ENCODE results near the gene ROBO1. TPM values are rescaled to one million over a fixed set of nuclear protein-coding genes. Genes with fewer than 3 reads are reported as not detected.

Gene ROBO1
- polyA plus RNA-seq, 4 donors: 0.81 to 12.2 (median 2.6) TPM

GRCh38 chr3:78571486-78571885 is 1196.3 kb downstream of the ROBO1 start:
- FAIRE-seq (no peak), DNase-seq (no peak)
- Histone ChIP-seq H3K36me3 (ENCODE audit: control insufficient read depth in 3 of 3, insufficient read depth in 2 of 3, low read depth in 1 of 3, low read length in 3 of 3) (no peaks in the 10 kb centered on the region), H3K27me3 (ENCODE audit: control insufficient read depth in 3 of 3, insufficient read depth in 3 of 3, low read length in 3 of 3) (no peaks in the 10 kb centered on the region), H3K9me3 (ENCODE audit: control insufficient read depth in 2 of 2, insufficient read depth in 1 of 2, low read depth in 1 of 2, low read length in 1 of 2) (no peaks in the 10 kb centered on the region), H3K27ac (ENCODE audit: low read depth in 1 of 3, low read length in 2 of 3) (no peak overlapping the region), H3K4me3 (ENCODE audit: low read depth in 1 of 3, low read length in 3 of 3) (no peak overlapping the region), H3K4me1 (ENCODE audit: control insufficient read depth in 3 of 3, insufficient read depth in 2 of 3, low read depth in 1 of 3, low read length in 2 of 3) (no peaks in the 10 kb centered on the region)
- WGBS, 3 donors: 71 to 83% (median 71%) methylated on average over 1 of the region's 1 CpG

DNA sequence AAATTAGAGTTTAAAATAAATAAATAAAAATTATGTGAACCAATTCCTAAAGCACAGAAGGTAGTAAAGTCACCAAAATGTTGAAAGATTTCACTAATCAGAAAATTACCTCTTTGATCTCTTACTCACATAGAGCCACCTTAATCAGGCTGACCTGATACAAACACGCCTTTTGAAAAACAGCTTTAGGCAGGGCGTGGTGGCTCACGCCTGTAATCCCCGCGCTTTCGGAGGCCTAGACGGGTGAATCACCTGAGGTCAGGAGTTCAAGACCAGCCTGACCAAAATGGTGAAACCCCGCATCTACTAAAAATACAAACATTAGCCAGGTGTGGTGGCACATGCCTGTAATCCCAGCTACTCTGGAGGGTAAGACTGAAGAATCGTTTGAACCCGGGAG is 1197.3 kb downstream of the ROBO1 start:
- no peak overlapping the region for H3K27ac ChIP-seq (ENCODE audit: low read depth in 1 of 3, low read length in 2 of 3)
- H3K27me3 ChIP-seq (ENCODE audit: control insufficient read depth in 3 of 3, insufficient read depth in 3 of 3, low read length in 3 of 3): no peaks in the 10 kb centered on the region
- no peak for FAIRE-seq
- H3K4me1 ChIP-seq (ENCODE audit: control insufficient read depth in 3 of 3, insufficient read depth in 2 of 3, low read depth in 1 of 3, low read length in 2 of 3): no peaks in the 10 kb centered on the region
- H3K4me3 ChIP-seq (ENCODE audit: low read depth in 1 of 3, low read length in 3 of 3): no peak overlapping the region
- H3K36me3 ChIP-seq (ENCODE audit: control insufficient read depth in 3 of 3, insufficient read depth in 2 of 3, low read depth in 1 of 3, low read length in 3 of 3): no peaks in the 10 kb centered on the region
- no peaks in the 10 kb centered on the region for H3K9me3 ChIP-seq (ENCODE audit: control insufficient read depth in 2 of 2, insufficient read depth in 1 of 2, low read depth in 1 of 2, low read length in 1 of 2)
- DNase-seq: no peak
- 72 to 89% (median 77%) methylated on average over 10 of the region's 10 CpGs for WGBS, 3 donors

DNA sequence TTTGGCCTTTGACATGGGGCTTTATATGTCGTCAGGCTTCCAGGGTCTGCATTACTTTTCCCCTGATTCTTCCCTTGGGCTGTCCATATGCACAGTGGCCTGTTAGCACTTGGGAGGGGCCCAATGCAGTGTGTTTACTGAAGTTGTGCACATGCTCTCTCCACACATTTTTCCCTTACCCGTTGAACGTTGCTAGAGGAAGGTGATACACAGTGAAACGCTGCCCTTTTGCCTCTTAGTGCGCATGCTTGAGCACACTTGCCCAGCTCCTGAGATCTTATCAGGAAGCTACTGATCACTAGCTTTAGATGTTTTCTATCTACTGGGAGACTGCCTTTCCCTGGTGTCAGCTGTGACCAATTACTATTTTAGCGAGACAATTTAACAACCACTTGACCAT is 1198.0 kb downstream of the ROBO1 start:
- FAIRE-seq: no peak

GRCh38 chr3:78565712-78566111 is 1202.1 kb downstream of the ROBO1 start:
- Histone ChIP-seq H3K4me1 (ENCODE audit: control insufficient read depth in 3 of 3, insufficient read depth in 2 of 3, low read depth in 1 of 3, low read length in 2 of 3) (no peaks in the 10 kb centered on the region), H3K9me3 (ENCODE audit: control insufficient read depth in 2 of 2, insufficient read depth in 1 of 2, low read depth in 1 of 2, low read length in 1 of 2) (no peaks in the 10 kb centered on the region), H3K4me3 (ENCODE audit: low read depth in 1 of 3, low read length in 3 of 3) (no peak overlapping the region), H3K36me3 (ENCODE audit: control insufficient read depth in 3 of 3, insufficient read depth in 2 of 3, low read depth in 1 of 3, low read length in 3 of 3) (no peaks in the 10 kb centered on the region), H3K27ac (ENCODE audit: low read depth in 1 of 3, low read length in 2 of 3) (no peak overlapping the region), H3K27me3 (ENCODE audit: control insufficient read depth in 3 of 3, insufficient read depth in 3 of 3, low read length in 3 of 3) (no peaks in the 10 kb centered on the region)
- no peak for DNase-seq
- no peak for FAIRE-seq
- 81 to 87% (median 86%) methylated on average over 1 of the region's 1 CpG for WGBS, 3 donors

More for the DNA sequence above, 1198.0 kb downstream of the ROBO1 start:
- Histone ChIP-seq H3K27ac (ENCODE audit: low read depth in 1 of 3, low read length in 2 of 3) (no peak overlapping the region), H3K4me3 (ENCODE audit: low read depth in 1 of 3, low read length in 3 of 3) (no peak overlapping the region), H3K27me3 (ENCODE audit: control insufficient read depth in 3 of 3, insufficient read depth in 3 of 3, low read length in 3 of 3) (no peaks in the 10 kb centered on the region), H3K36me3 (ENCODE audit: control insufficient read depth in 3 of 3, insufficient read depth in 2 of 3, low read depth in 1 of 3, low read length in 3 of 3) (no peaks in the 10 kb centered on the region), H3K4me1 (ENCODE audit: control insufficient read depth in 3 of 3, insufficient read depth in 2 of 3, low read depth in 1 of 3, low read length in 2 of 3) (no peaks in the 10 kb centered on the region), H3K9me3 (ENCODE audit: control insufficient read depth in 2 of 2, insufficient read depth in 1 of 2, low read depth in 1 of 2, low read length in 1 of 2) (no peaks in the 10 kb centered on the region)
- WGBS, 3 donors: 53 to 63% (median 57%) methylated on average over 6 of the region's 6 CpGs
- DNase-seq: no peak

DNA sequence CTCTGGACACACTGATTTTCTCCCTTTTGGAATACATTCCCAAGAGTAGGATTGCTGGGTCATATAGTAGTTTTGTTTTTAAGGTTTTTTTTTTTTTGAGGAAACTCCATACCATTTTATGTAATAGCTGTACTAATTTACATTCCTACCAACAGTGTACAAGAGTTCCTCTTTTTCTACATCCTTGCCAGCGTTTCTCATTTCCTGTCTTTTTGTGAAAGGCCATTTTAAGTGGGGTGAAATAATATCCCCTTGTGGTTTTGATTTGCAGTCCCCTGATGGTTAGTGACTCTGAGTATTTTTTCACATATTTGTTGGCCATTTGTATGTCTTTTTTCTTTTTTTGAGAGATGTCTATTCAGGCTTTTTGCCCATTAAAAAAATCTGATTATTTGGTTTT is 1205.5 kb downstream of the ROBO1 start:
- FAIRE-seq: no peak
- WGBS, 3 donors: 48 to 91% (median 59%) methylated on average over 1 of the region's 1 CpG
- no peak for DNase-seq
- no peak overlapping the region for H3K4me3 ChIP-seq (ENCODE audit: low read depth in 1 of 3, low read length in 3 of 3)
- H3K9me3 ChIP-seq (ENCODE audit: control insufficient read depth in 2 of 2, insufficient read depth in 1 of 2, low read depth in 1 of 2, low read length in 1 of 2): no peaks in the 10 kb centered on the region
- no peaks in the 10 kb centered on the region for H3K36me3 ChIP-seq (ENCODE audit: control insufficient read depth in 3 of 3, insufficient read depth in 2 of 3, low read depth in 1 of 3, low read length in 3 of 3)
- no peaks in the 10 kb centered on the region for H3K4me1 ChIP-seq (ENCODE audit: control insufficient read depth in 3 of 3, insufficient read depth in 2 of 3, low read depth in 1 of 3, low read length in 2 of 3)
- H3K27ac ChIP-seq (ENCODE audit: low read depth in 1 of 3, low read length in 2 of 3): no peak overlapping the region
- no peaks in the 10 kb centered on the region for H3K27me3 ChIP-seq (ENCODE audit: control insufficient read depth in 3 of 3, insufficient read depth in 3 of 3, low read length in 3 of 3)

Measured in small intestine (tissue), 7 donors.